GM12872 (cell line): Measurements from ENCODE around the gene C14orf39.

Experiments used
- TF ChIP-seq, protein P1 (sequence below): IDR thresholded peaks from 3 replicates; pipeline ENCODE4 v1.5.1; 2011; ENCODE audit warnings: low read depth, mild to moderate bottlenecking, low read length, moderate library complexity; ENCODE audit not compliant: insufficient read depth

C14orf39 gene

DNA sequence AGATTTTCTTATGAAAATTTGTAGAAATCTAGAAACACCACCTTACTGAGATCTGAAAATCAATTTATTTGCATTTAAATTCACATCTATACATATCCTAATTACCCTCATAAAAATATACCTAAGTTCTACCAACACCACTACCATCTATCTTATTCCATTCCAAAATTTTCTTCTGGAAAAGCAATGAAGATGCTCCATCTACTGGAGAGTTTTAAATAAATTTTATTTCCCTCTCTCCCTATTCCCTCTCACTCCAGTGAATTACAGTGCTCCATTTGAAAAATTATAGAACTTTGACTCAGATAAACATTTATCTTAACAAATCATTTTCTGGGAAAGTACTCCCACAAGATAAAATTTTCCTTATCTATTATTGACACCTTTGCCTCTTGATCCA lies 2.3 kb upstream of the C14orf39 start:
- TF ChIP-seq, protein P1, sequence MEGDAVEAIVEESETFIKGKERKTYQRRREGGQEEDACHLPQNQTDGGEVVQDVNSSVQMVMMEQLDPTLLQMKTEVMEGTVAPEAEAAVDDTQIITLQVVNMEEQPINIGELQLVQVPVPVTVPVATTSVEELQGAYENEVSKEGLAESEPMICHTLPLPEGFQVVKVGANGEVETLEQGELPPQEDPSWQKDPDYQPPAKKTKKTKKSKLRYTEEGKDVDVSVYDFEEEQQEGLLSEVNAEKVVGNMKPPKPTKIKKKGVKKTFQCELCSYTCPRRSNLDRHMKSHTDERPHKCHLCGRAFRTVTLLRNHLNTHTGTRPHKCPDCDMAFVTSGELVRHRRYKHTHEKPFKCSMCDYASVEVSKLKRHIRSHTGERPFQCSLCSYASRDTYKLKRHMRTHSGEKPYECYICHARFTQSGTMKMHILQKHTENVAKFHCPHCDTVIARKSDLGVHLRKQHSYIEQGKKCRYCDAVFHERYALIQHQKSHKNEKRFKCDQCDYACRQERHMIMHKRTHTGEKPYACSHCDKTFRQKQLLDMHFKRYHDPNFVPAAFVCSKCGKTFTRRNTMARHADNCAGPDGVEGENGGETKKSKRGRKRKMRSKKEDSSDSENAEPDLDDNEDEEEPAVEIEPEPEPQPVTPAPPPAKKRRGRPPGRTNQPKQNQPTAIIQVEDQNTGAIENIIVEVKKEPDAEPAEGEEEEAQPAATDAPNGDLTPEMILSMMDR: no peak

DNA sequence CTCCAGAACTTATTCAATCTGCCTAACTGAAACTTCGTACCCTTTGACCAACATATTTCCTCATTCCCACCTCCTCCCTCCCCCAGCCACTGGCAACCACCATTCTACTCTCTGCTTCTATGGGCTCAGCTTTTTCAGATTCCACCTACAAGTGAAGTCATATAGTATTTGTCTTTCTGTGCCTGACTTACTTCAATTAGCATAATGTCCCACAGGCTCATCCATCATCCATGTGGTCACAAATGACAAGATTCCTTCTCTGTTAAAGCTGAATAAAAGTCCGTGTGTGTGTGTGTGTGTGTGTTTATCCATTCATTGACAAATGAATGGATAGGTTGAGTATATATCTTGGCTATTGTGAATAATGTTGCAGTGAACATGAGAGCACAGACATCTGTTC lies 1.3 kb upstream of the C14orf39 start:
- TF ChIP-seq, protein P1: no peak

DNA sequence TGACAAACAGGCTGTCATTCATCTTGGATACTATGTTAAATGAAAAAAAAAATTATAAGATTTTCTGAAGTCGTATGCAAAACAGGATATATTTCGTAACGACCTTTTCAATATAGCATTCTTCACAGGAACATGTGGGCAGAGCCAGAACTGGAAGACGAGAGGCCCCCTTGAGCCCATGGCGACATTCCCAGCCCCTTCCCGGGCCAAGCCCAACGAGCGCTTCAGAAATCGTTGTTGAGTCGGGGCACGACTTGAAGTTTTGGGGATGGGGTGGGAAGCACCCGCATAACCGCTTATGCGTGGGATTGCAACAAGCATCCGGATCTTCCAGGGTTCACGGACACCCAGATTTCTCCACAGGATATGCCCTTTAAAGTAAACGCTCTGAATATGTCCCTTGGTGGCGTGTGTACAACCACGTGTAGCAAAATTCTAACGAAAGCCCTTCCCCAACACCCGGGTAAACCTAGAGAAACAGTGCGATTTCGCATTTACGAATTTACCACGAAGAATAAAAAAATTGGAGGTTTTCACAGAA lies 736 bp downstream of the C14orf39 start:
- TF ChIP-seq, protein P1: no peak

DNA sequence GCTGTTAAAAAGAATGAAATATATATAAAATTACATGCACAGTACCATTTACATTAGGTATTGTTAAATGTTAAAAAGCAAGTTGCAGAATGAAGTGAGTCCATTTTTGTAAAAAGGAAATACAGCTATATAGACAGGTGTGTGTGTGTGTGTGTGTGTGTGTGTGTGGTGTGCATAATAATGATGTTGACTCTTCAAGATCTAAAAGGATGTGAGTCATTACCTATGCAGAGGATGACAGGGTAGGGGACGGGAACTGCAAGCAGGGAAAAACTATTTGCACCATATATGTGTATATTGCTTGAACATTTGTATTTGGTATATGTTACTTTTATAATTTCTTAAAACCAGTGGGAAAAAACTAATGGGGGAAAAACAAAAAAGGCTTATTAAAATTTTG lies 3.1 kb downstream of the C14orf39 start:
- TF ChIP-seq, protein P1: no peak

DNA sequence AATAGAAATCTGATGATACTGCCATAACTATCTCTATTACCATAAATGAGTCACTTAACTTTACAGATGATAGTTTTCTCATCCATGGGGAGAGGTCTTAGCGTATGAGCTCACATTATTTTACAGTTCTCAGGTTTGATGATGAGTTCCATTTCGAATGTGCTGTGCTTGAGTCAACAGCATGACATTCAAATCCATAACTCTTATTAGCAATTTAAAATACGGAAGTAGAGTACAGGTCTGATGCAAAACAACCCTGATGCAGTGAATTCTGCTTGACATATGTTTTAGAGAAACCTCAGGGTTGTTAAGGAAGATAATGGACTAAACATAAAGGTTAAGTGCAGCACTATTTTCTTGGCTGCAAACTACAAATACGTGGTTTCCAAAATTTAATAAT lies 30.0 kb downstream of the C14orf39 start:
- TF ChIP-seq, protein P1: no peak

DNA sequence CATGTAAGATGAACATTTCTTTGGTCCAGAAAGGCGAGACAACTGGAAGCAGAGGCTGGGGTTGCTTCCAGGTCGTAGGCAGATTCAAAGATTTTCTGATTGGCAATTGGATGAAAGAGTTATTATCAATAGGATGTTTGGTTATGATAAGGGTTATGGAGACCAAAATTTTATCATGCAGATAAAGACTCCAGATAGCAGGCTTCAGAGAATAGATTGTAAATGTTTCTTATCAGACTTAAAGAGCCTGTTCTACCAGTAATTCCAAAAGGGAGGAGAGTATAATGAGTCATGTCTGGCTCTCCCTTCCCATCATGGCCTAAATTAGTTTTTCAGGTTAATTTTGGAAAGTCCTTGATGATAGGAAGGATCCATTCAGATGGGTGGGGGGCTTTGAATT lies 55.6 kb downstream of the C14orf39 start:
- TF ChIP-seq, protein P1: no peak

DNA sequence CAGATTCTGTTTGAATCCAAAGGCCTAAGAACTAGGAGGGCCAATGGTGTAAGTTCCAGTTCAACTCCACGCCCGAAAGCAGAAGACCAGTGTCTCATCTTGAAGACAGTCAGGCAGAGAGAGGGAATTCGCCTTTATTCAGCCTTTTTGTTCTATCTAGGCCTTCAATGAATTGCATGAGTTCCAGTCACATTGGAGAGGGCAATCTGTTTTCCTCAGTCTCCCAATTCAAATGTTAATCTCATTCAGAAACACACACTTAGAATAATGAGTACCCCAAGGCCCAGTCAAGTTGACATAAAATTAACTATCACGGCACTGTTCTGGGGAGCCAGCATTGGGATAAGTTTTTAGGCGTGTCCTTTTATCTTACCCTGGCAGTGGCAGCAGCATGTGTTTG lies 65.8 kb downstream of the C14orf39 start:
- TF ChIP-seq, protein P1: no peak
